Measurements from ENCODE around the gene KRTAP12-3.

GRCh38 chr21:44628707-44629391, 28.9 kb upstream of the KRTAP12-3 start:
- TF ChIP-seq, protein P1, sequence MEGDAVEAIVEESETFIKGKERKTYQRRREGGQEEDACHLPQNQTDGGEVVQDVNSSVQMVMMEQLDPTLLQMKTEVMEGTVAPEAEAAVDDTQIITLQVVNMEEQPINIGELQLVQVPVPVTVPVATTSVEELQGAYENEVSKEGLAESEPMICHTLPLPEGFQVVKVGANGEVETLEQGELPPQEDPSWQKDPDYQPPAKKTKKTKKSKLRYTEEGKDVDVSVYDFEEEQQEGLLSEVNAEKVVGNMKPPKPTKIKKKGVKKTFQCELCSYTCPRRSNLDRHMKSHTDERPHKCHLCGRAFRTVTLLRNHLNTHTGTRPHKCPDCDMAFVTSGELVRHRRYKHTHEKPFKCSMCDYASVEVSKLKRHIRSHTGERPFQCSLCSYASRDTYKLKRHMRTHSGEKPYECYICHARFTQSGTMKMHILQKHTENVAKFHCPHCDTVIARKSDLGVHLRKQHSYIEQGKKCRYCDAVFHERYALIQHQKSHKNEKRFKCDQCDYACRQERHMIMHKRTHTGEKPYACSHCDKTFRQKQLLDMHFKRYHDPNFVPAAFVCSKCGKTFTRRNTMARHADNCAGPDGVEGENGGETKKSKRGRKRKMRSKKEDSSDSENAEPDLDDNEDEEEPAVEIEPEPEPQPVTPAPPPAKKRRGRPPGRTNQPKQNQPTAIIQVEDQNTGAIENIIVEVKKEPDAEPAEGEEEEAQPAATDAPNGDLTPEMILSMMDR (IDR thresholded peaks at IDR 0.05; ENCODE audit: low read length), result no peak
- no peak for TF ChIP-seq EZH2 (IDR thresholded peaks at IDR 0.05; ENCODE audit: borderline replicate concordance, low read length)
